ENCODE results near the gene FAM161A. TPM values are rescaled to one million over a fixed set of nuclear protein-coding genes. Genes with fewer than 3 reads are reported as not detected.
"Not testable (repeated sequence)": the region's sequence is repeated elsewhere in the genome, so short reads cannot be mapped to it uniquely, and the experiment has no call there.

The FAM161A gene
- total RNA-seq, 3 donors from 2014 or later: 3.5 to 4.0 (median 3.6) TPM

DNA sequence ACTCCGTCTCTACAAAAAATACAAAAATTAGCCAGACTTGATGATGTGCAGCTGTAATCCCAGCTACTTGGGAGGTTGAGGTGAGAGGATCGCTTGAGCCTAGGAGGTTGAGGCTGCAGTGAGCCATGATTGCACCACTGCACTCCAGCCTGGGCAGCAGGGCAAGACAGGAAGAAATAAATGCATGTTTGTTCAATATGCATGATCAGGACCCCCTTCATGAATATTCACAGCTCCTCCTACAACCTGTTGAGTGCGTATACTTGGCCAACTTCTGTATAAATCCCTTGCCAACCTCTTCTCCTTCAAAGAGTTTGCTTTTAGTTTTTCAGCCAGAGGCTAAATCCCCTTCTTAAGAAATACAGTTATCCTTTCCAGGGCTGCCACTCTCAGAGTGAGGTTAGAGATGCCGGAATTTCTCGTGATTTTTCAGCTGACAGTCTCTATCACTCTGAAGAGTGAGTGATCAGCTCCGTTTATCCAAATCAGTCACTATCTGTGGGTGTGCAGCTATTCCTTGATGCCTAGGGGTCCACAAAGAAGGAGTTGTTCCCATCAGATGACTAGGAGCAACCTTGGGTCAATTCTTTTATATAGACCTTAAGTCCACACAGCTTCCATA lies 39.2 kb downstream of the FAM161A start:
- intact Hi-C loops (cut with DNase I; ENCODE audit: low total_unique reads): no loop called here
- no peak overlapping the region for H3K4me3 ChIP-seq
- no peaks in the 10 kb centered on the region for H3K27me3 ChIP-seq
- DNase-seq (ENCODE audit: low spot score in 2 of 2): no peak
- no peaks in the 10 kb centered on the region for H3K4me1 ChIP-seq
- H3K36me3 ChIP-seq: no peaks in the 10 kb centered on the region
- H3K9me3 ChIP-seq: no peaks in the 10 kb centered on the region
- no peak for TF ChIP-seq POLR2A (IDR thresholded peaks at IDR 0.05)
- TF ChIP-seq, protein P1, sequence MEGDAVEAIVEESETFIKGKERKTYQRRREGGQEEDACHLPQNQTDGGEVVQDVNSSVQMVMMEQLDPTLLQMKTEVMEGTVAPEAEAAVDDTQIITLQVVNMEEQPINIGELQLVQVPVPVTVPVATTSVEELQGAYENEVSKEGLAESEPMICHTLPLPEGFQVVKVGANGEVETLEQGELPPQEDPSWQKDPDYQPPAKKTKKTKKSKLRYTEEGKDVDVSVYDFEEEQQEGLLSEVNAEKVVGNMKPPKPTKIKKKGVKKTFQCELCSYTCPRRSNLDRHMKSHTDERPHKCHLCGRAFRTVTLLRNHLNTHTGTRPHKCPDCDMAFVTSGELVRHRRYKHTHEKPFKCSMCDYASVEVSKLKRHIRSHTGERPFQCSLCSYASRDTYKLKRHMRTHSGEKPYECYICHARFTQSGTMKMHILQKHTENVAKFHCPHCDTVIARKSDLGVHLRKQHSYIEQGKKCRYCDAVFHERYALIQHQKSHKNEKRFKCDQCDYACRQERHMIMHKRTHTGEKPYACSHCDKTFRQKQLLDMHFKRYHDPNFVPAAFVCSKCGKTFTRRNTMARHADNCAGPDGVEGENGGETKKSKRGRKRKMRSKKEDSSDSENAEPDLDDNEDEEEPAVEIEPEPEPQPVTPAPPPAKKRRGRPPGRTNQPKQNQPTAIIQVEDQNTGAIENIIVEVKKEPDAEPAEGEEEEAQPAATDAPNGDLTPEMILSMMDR (IDR thresholded peaks at IDR 0.05): no peak
- no peak for TF ChIP-seq POLR2AphosphoS5 (IDR thresholded peaks at IDR 0.05)
- H3K27ac ChIP-seq: no peak overlapping the region

DNA sequence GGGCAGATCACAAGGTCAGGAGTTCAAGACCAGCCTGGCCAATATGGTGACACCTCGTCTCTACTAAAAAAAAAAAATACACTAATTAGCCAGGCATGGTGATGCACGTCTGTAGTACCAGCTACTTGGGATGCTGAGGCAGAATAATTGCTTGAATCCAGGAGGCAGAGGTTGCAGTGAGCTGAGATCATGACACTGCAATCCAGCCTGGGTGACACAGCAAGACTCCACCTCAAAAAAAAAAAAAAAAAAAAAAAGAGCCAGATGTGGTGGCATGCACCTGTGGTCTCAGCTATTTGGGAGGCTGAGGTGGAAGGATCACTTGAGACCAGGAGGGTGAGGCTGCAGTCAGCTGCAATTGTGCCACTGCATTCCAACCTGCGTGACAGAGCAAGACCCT lies 40.5 kb downstream of the FAM161A start:
- H3K27ac ChIP-seq; H3K9me3 ChIP-seq; H3K36me3 ChIP-seq; H3K27me3 ChIP-seq; H3K4me1 ChIP-seq; intact Hi-C loops (cut with DNase I; ENCODE audit: low total_unique reads); DNase-seq (ENCODE audit: low spot score in 2 of 2); H3K4me3 ChIP-seq: not testable (repeated sequence)

DNA sequence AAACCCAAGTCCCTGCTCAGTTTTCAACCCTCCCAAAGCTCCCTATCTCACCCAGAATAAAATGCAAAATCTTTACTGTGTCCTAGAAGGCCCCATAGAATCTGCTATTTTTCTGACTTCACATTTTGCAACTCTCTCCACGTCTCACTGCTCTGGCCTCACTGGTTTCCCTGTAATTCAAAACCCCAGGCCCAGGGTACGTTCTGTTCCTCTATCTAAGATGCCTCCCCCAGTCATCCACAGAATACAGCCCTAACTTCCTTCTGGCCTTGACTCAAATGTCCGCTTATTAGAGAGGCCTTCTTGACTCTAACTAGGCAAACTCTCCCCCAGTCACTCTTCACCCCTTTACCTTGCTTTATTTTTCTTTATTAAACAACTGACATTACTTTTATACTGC lies 42.0 kb downstream of the FAM161A start:
- no peaks in the 10 kb centered on the region for H3K27me3 ChIP-seq
- no peaks in the 10 kb centered on the region for H3K36me3 ChIP-seq
- H3K4me1 ChIP-seq: no peaks in the 10 kb centered on the region
- H3K4me3 ChIP-seq: no peak overlapping the region
- no peak for DNase-seq (ENCODE audit: low spot score in 2 of 2)
- no peaks in the 10 kb centered on the region for H3K9me3 ChIP-seq
- intact Hi-C loops (cut with DNase I; ENCODE audit: low total_unique reads): no loop called here
- TF ChIP-seq POLR2A (IDR thresholded peaks at IDR 0.05): no peak
- TF ChIP-seq, protein P1 (IDR thresholded peaks at IDR 0.05): no peak
- no peak for TF ChIP-seq POLR2AphosphoS5 (IDR thresholded peaks at IDR 0.05)
- H3K27ac ChIP-seq: no peak overlapping the region

DNA sequence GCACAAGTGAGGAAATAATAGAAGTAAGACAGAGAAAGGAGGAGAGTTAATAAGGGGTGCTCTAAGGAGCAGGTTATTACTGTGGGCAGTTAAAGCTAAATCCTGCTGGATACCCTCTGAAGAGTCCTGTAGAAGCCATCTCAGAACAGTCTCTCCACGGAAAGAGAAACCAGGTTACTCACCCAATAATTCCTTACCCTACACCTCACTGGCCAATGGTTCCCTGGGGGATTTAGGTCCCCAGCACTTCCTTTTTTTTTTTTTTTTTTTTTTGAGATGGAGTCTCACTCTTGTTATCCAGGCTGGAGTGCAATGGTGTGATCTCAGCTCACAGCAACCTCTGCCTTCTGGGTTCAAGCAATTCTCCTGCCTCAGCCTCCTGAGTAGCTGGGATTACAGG lies 43.7 kb downstream of the FAM161A start:
- H3K4me1 ChIP-seq; DNase-seq (ENCODE audit: low spot score in 2 of 2); H3K36me3 ChIP-seq; H3K4me3 ChIP-seq; H3K27me3 ChIP-seq; H3K9me3 ChIP-seq; intact Hi-C loops (cut with DNase I; ENCODE audit: low total_unique reads); H3K27ac ChIP-seq: not testable (repeated sequence)

DNA sequence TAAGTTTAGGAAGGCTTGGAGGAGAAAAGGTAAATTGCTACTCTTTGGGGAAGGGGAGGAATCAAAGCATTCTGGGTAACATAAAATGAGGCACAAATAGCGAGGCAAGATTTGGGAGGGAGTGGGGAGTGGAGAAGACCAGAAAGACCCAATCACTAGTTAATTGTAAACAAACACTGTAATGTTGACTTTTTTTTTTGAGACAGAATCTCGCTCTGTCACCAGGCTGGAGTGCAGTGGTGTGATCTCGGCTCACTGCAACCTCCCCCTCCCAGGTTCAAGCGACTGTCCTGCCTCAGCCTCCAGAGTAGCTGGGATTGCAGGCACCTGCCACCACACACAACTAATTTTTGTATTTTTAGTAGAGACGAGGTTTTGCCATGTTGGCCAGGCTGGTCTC lies 45.2 kb downstream of the FAM161A start:
- intact Hi-C loops (cut with DNase I; ENCODE audit: low total_unique reads); H3K27ac ChIP-seq; H3K27me3 ChIP-seq; H3K4me3 ChIP-seq; H3K36me3 ChIP-seq; H3K4me1 ChIP-seq; DNase-seq (ENCODE audit: low spot score in 2 of 2); H3K9me3 ChIP-seq: not testable (repeated sequence)

DNA sequence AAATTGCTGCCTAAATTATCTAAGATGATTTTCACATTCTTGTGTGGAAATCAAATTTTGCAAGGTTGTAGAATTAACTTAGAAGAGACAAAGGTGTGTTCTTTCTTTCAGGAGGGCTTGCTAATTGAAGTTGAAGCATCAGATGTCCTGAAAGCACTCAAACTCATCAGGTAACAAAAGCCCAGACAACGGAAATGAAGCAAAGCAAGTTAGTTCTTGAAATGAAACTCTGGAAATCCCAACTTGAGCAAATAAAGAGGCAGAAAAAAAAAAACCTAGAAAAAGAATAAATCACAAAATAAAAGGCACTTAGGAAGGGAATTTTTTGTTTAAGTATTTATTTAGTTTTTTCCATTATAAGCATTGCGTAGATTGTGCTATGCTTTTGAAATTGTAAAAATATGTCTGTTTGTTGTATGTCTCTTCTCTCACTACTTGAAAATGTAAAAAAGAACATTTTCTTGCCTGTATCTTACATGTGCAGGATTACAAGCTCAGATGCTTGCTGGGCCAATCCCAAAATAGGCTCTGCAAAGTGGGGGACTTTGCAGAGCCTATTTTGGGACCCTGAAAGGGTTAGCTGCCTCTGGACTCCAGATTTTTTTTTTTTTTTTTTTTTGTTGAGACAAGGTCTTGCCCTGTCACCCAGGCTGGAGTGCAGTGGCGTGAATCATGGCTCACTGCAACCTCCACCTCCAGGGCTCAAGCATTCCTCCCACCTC lies 46.7 kb downstream of the FAM161A start:
- H3K27ac ChIP-seq: no peak overlapping the region

More for the DNA sequence above, 46.7 kb downstream of the FAM161A start:
- Histone ChIP-seq H3K4me1 (no peaks in the 10 kb centered on the region), H3K36me3 (no peaks in the 10 kb centered on the region), H3K27me3 (no peaks in the 10 kb centered on the region), H3K4me3 (no peak overlapping the region), H3K9me3 (no peaks in the 10 kb centered on the region)
- TF ChIP-seq, protein P1 (IDR thresholded peaks at IDR 0.05): no peak
- no peak for TF ChIP-seq POLR2A (IDR thresholded peaks at IDR 0.05)
- no peak for TF ChIP-seq POLR2AphosphoS5 (IDR thresholded peaks at IDR 0.05)
- intact Hi-C loops (cut with DNase I; ENCODE audit: low total_unique reads): no loop called here
- DNase-seq (ENCODE audit: low spot score in 2 of 2): no peak
